SK-N-SH (cell line): ENCODE data around the gene AUTS2.

Experiments
- CHD2 ChIP-seq: fragments of 150-350 bp; IDR thresholded peaks from 2 replicates; pipeline ENCODE4 v1.6.1; 2018; ENCODE audit warnings: low read length; ENCODE audit not compliant: partially characterized antibody
- CTCF ChIP-seq: fragments of 200-600 bp; sonication (generic); IDR thresholded peaks from 2 replicates; pipeline ENCODE4 v1.6.1; 2017; ENCODE audit warnings: antibody characterized with exemption, mild to moderate bottlenecking, moderate library complexity
- ELF1 ChIP-seq: IDR thresholded peaks from 2 replicates; pipeline ENCODE4 v1.4.0; 2012
- EP300 ChIP-seq, 2 experiments: IDR thresholded peaks; 2 replicates each; pipeline versions ENCODE4 v1.4.0 to v1.6.1; 2012; ENCODE audit warnings: borderline replicate concordance in 1 of 2, low read depth in 1 of 2, low read length in 1 of 2
- EZH2phosphoT487 ChIP-seq: fragments of 200-600 bp; sonication (generic); IDR thresholded peaks from 2 replicates; pipeline ENCODE4 v1.6.1; 2017; ENCODE audit warnings: low read depth, mixed run types, mild to moderate bottlenecking, antibody characterized with exemption, moderate library complexity, borderline replicate concordance
- GABPA ChIP-seq: IDR thresholded peaks from 2 replicates; pipeline ENCODE4 v1.4.0; 2012; ENCODE audit warnings: low read depth, mild to moderate bottlenecking
- GATA2 ChIP-seq: sonication (generic); formaldehyde crosslinking; IDR thresholded peaks from 2 replicates; pipeline ENCODE4 v1.5.0; 2020; ENCODE audit warnings: mild to moderate bottlenecking, missing genetic modification reagents
- JUND ChIP-seq: IDR thresholded peaks from 2 replicates; pipeline ENCODE4 v1.4.0; 2012
- POLR2AphosphoS5 ChIP-seq: IDR thresholded peaks from 2 replicates; pipeline ENCODE4 v1.6.1; 2012; ENCODE audit warnings: low read depth, low read length
- RCOR1 ChIP-seq: fragments of 150-350 bp; IDR thresholded peaks from 2 replicates; pipeline ENCODE4 v1.6.1; 2017; ENCODE audit warnings: antibody characterized with exemption, low read length
- SIN3A ChIP-seq: IDR thresholded peaks from 2 replicates; pipeline ENCODE4 v1.6.1; 2012; ENCODE audit warnings: low read depth, mild to moderate bottlenecking, low read length, moderate library complexity, borderline replicate concordance
- TCF12 ChIP-seq: IDR thresholded peaks from 2 replicates; pipeline ENCODE4 v1.4.0; 2012
- USF2 ChIP-seq: fragments of 150-350 bp; IDR thresholded peaks from 2 replicates; pipeline ENCODE4 v1.6.1; 2017; ENCODE audit warnings: antibody characterized with exemption, low read length, low read depth, borderline replicate concordance
- TF ChIP-seq, protein P1 (sequence below): IDR thresholded peaks from 2 replicates; pipeline ENCODE4 v1.6.1; 2012; ENCODE audit warnings: mild to moderate bottlenecking, low read depth, low read length, moderate library complexity

DNA sequence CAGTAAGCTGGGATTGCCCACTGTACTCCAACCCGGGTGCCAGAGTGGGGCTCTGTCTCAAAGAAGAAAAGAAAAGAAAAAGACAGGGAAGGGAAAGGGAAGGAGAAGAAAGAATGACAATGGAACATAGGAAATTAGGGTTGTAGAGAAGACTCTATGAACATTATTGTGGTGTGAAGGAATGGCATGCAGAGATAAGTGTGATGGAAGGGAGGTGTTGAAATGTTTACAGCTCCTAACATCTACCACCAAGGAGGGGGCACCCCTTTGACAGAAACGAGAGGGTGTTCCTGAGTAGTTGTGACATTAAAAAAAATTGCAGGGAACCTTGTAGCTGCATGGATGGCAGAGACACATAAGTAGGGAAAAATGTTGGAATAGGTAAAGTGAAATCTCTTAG lies 27.5 kb downstream of the AUTS2 start:
- TF ChIP-seq JUND (no peak), CTCF (no peak), TCF12 (no peak), ELF1 (no peak), GATA2 (CRISPR knock-in tag) (no peak), EZH2phosphoT487 (no peak), EP300 (IDR thresholded peaks at IDR 0.05; ENCODE audit: borderline replicate concordance in 1 of 2, low read depth in 1 of 2, low read length in 1 of 2) (no peak), POLR2AphosphoS5 (no peak), USF2 (no peak), RCOR1 (no peak), CHD2 (no peak), GABPA (no peak), SIN3A (no peak)
- TF ChIP-seq, protein P1, sequence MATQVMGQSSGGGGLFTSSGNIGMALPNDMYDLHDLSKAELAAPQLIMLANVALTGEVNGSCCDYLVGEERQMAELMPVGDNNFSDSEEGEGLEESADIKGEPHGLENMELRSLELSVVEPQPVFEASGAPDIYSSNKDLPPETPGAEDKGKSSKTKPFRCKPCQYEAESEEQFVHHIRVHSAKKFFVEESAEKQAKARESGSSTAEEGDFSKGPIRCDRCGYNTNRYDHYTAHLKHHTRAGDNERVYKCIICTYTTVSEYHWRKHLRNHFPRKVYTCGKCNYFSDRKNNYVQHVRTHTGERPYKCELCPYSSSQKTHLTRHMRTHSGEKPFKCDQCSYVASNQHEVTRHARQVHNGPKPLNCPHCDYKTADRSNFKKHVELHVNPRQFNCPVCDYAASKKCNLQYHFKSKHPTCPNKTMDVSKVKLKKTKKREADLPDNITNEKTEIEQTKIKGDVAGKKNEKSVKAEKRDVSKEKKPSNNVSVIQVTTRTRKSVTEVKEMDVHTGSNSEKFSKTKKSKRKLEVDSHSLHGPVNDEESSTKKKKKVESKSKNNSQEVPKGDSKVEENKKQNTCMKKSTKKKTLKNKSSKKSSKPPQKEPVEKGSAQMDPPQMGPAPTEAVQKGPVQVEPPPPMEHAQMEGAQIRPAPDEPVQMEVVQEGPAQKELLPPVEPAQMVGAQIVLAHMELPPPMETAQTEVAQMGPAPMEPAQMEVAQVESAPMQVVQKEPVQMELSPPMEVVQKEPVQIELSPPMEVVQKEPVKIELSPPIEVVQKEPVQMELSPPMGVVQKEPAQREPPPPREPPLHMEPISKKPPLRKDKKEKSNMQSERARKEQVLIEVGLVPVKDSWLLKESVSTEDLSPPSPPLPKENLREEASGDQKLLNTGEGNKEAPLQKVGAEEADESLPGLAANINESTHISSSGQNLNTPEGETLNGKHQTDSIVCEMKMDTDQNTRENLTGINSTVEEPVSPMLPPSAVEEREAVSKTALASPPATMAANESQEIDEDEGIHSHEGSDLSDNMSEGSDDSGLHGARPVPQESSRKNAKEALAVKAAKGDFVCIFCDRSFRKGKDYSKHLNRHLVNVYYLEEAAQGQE: no peak
